T-helper 1 cell (primary cell): ENCODE data around the gene PPM1K.
"Not testable (repeated sequence)": the region's sequence is repeated elsewhere in the genome, so short reads cannot be mapped to it uniquely, and the experiment has no call there.

Experiments
- DNase-seq, 5 donors: peaks; one replicate each; pipeline ENCODE4 v3.0.0-alpha.2; 2012 to 2020
- total RNA-seq, 4 donors: gene quantifications; one replicate each; lab custom pipeline; 2026; lab: John Stamatoyannopoulos, UW

Gene PPM1K
- 93.7 to 143 (median 125) reads per million in 4 donors for total RNA-seq

DNA sequence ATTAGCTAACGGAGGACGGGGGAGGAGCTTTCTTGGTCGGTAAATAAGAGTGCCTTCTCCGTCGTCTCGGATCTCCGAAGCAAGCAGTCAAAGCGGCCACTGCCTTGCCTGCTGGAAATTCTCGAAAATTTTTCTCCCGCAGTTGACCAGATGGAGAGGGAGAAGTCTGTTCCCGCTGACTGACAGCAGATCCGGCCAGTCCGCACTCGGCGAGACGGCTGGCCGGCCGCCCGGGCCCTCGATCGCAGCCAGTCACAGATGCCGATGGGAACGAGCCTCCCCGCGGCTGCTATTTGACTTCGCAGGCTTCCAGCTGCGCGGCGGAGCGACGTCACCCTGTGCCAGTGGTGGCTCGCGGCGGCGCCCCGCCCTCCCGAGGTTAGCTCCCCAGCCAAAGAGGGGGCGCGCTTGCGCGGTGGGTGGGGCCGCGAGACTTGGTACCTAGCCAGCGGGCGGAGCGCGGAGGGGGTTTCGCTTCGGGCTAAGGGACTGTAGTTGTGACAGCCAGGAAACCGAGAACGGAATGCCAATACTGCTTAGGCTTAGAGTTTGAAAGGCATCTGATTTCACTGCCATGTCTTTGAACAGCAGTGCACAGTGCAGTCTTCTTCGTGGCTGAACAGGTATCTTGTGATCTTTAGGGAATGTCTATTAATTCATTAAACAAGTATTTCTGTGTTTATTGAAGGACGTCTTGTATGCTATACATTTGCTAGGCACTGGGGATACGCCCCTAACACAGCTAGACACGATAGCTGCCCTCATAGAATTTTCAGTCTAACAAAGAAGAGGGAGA, at the start of gene PPM1K:
PPM1K (minus strand) TSS at position 123 of the 796 bp plus-strand sequence. CDS start 5,978 bp downstream, outside the sequence.
- peak; percentile 98 to 99 (median 99) for DNase-seq

DNA sequence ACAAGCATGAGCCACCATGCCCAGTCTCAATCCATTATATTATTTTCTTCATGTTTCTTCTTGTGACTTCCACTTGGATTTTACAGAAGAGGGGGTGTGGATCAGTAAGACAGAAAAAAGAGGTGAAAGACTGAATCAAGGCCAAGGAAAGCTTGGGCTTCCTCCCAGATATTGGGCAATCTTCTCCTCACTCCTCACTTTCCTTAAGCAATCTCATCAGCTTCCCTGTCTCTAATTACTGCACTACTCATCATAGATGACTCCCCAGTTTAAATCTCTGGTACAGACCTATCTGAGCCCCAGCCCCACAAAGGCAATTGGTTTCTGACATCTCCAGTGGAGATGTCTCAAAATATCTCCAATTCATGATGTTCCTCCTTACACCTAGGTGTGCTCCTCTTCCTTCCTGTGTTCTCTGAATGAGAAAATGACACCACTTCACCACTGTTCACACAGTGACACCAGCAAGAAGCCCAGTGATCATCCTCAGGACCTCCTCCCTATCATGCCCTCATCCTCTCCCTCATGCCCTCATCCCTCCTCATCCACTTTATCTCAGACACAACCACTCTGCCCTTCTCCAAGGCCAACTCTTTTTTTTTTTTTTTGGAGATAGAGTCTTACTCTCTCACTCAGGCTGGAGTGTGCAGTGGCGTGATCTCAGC, 49.5 kb upstream of the PPM1K start:
- no peak for DNase-seq

DNA sequence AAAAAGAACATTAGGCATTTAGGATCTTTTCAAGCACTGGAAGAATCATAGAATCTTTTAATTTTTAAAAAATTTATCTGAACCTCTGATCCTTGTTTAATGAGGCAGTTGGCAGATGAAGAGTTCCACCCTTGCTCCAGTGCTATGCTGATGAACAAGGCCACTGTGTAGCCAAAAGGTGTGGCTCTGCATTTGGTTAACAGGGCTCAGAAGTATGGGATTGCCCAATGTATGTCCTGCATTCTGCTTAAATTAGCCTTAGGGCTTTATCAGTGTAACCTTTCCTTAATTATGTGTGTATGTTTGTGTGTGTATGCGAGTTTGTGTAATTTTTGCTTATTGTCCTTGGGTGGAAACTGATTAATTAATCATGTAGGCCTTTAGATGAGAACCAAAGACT, 43.3 kb upstream of the PPM1K start:
- DNase-seq = no peak

DNA sequence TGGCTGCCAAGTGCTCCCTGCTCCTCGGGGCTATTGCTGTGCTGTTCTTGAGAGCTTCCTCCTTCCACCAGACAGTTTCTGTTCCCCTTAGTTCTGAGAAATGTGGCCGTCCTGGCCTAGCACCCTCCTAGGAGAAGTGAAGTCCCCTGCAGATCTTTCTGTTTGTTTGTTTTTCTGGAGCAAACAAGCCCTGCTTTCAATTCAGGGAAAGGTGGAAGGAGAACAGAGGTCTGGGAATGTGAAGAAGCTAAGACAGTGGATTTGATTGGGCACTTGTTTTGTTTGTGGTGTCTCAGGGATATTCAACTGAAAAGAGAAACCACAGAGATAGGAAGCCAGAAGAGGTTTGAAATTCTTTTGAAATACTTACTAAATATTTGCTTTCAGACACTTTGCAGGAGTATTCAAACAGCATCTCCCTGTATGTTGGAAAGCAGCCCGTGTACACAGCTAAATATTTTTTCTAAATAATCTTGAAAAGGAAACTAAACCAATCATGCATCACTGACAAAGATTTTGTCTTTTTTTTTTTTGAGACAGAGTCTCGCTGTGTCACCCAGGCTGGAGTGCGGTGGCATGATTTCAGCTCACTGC, 36.5 kb upstream of the PPM1K start:
- DNase-seq = peak in 1 of 5 donors; percentile 74

DNA sequence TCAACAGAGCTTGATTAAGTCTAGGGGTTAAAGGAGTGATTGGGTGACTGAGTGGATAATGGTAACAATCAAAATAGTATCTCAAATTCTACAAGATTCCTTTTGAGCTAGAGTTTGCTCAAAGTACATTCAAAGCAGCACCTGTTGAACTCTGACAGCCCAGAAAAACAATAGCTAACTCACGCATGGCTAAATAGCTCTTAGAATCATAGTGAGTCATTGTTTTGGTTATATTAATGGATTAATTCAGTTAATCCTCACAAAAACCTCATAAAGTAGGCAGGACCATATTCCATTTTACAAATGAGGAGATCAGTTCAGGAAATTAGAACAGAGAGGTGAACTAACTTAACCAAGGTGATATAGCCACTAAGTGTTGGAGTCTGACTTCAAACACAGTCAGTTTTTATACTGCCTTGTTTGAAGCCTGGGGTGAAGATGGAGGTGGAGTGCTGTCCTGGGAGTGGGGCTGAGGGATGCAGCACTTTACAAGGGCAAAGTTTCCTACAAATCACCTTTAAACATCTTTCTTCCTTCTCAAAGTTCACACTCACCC, 35.9 kb upstream of the PPM1K start:
- no peak for DNase-seq

DNA sequence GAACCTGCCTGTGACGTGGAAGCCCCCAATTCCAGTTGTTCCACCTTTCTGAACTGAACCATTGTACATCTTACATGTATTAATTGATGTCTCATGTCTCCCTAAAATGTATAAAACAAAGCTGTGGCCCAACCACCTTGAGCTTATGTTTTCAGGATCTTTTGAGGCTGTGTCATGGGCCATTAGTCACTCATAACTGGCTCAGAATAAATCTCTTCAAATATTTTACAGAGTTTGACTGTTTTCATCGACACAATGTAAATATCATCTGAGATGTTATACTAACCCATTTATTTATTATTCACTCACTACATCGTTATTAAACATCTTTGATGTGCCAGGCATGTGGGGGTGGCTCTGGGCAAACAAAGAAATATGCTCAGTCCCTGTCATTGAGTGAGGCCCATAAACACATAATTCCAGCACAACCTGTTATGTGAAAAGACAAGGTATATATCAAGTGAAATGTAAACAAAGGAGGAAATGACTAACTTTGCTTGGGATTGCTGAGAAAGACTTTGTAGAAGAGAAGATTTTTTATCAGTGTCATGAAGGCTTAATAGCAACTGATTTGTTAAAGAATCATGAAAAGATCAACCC, 34.5 kb upstream of the PPM1K start:
- no peak for DNase-seq

DNA sequence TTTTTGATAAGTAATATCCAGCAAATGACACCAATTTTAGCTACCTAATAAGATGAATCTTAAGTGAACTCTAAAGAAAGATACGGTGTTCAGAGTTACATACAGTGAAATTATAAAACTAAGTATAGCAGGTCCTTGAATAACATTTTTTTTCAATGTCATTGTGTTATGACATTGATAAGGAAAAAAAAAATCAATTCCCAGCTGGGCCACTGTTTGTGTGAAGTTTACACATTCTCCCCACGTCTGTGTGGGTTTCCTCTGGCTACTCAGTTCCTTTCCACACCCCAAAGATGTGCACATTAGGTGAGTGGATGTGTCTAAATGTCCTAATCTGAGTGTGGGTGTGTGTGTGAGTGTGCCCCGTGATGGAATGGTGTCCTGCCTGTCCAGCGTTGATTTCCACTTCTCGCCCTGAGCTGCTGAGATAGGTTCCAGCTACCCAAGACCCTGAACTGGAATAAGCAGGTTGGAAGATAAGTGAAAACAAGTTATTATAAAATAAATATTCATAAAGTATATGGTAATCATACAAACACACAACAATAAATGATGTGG, 31.2 kb upstream of the PPM1K start:
- no peak for DNase-seq

DNA sequence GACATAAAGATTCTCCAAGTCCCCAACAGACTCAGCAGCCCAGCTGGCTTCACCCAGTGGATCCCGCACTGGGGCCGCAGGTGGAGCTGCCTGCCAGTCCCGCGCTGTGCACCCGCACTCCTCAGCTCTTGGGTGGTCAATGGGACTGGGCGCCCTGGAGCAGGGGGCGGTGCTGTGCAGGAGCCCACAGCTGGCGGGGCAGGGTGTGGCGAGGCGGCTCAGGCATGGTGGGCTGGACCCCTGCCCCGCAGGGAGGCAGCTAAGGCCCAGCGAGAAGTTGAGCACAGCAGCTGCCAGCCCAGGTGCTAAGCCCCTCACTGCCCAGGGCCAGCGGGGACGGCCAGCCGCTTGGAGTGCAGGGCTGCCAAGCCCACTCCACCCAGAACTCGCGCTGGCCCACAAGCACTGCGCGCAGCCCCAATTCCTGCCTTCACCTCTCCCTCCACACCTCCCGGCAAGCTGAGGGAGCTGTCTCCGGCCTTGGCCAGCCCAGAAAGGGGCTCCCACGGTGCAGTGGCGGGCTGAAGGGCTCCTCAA, 28.8 kb upstream of the PPM1K start:
- not testable (repeated sequence) for DNase-seq

DNA sequence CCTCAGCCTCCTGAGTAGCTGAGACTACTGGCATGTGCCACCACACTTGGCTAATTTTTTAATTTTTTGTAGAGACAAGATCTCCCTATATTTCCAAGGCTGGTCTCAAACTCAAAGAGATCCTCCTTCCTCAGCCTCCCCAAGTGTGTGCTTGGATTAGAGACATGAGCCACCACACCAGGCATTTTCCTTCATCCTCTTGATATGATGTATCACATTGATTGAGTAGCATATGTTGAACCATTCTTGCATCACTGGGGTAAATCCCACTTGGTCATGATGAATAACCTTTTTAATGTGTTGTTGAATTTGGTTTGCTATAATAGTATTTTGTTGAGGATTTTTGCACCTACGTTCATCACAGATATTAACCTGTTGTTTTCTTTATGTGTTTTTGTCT, 24.2 kb upstream of the PPM1K start:
- no peak for DNase-seq

DNA sequence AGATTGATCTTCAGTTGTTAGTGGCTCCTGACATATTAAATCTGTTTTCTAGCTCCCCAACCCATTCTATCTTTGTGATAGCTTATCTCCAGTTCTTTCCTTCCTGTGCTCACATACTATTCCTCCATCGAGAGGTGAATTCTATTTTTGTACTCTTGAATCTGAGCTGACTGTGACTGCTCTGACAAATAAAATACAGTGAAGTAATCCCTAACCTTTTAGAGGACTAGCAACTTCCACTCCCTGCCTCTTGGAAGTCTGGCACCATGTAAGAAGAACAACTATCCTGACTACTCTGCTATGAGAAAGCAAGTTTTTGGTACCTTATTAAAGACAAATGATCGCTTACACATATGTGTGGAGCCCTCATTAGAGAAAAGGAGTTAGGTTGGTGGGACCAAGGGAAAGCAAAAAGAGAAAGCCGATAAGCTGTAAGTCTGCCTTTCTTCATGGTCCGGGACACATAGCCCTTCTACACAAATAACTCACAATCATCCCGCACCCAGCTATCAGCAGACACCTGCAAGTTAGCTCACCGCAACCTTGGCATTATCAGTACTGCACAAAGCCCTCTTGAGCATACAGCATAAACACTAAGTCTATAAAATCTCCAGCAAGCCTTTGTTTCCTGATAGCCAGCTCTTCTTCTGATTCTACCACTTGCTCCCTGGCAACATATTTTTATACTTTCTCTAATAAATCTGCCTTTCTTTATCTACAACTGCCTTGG, 13.5 kb upstream of the PPM1K start:
- no peak for DNase-seq

DNA sequence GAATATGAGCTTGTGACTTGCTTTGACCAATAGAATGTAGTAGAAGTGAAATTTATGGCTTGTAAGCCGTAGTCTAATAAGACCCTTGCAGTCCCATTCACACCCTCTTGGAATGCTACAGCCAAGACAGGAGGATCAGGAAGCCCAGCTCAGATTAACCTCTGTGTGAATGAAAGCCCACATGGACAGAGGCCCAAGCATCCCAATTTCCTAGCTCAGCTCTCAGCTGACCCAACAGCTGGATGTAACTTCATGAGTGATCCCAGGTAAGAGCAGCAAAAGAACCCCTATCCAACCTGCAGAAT, 12.8 kb upstream of the PPM1K start:
- no peak for DNase-seq

DNA sequence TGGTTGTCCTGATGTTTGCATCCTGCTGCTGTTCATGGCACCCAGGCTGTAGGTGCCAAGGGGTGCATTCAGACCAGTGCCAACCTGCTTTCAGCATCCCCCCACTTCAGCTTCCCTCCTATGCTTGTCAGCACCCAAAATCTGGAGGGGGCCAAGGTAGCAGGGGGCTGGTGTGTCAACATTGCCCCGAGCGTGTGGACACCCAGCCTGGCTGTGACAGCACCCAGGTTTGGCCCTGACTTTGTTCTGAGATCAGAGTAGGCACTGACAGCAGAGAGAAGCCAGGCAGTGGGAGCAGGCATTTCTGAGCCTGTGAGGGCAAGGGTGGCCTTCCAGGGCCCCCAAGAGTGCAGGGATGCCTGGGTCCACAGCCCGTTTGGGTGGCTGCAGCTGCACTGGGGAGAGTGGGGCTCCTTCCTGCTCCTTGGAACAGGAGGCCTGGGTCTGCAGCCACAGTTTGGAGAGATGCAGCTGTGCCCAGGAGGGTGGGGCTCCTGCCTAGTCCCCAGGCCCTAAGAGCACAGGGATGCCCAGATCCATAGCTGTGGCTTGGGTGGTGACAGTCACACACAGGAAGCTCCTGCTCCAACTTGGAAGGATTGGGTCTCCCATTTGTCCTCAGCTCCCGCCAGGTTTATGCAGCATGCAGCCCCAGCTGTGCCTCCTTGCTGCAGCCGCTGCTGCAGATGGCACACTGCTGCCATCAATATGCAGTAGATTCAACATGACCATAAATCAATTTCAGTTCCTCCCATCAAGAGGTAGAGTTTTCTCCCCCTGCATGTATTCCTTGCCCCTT, 12.3 kb upstream of the PPM1K start:
- no peak for DNase-seq

DNA sequence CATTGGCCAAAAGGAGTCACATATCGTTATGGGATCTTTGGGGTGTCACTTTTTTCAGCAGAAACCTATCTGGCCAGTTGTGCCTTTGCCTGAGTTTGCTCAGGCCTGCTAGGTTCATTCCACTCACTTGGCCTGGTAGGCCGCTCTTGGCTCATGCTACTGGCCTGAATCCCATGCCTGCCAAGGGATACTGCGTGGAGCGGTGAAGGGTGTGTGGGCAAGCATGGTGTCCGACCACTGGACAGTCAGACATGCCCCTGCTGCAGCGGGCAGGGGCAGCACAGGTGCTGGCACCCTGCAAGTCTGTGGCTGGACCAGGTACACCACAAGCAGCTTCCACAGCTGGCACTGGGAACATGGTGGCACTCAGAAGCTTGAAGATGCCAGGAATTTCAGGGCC, 11.3 kb upstream of the PPM1K start:
- no peak for DNase-seq

DNA sequence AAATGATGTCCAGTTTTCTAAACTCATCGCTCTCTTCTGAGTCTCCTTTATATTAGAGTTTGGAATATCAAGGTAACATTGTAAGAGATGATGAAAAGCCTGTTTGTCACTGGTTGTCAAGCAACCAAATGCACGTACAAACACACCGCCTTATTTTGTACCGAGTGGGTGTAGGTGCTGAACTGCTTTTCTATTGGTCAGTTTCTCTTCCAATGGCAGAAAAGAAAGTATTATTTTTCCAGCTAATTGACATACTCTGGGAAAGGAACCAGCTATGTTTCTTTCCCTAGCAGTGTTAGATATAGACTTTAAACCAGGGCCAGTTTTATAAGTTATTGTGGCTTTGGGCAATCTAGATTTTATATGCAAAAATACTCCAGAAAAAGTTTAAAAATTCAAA, 6.6 kb upstream of the PPM1K start:
- no peak for DNase-seq

DNA sequence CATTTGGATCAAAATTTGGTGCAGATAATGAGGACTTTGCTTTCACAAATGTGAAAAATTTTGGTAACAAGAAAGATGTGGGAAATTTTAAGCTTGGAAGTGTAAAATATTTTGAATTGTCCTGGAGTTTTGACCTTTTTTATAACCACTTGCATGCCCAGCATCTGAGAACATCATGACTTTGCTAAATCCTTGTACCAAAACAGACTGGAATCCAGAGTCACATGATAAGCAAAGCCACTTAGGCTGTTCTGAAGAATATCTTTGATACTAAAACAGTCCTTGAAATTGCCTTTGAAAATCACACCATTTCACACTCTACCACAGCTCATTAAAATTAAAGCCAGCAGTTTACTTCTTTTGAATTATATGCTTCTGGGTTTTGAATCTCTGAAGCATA, 2.5 kb upstream of the PPM1K start:
- no peak for DNase-seq

DNA sequence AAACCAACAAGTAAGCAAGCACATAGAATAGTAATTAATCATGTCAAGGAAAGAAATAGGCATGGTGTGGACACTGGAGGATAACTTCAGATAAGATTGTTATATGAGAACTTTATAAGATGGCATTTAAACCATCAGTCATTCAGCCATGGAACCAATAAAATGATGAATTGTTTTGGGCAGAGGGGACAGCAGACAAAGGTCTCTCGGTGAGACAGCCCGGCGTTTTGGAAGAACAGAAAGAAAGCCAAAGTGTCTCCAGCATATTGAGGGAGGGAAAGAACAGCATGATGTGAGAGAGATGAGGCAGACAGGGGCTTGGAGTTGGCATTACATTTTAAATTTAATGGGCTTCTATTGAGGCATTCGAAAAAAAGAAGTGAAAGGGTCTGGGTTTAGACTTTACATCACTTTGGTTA, 883 bp upstream of the PPM1K start:
- no peak for DNase-seq

DNA sequence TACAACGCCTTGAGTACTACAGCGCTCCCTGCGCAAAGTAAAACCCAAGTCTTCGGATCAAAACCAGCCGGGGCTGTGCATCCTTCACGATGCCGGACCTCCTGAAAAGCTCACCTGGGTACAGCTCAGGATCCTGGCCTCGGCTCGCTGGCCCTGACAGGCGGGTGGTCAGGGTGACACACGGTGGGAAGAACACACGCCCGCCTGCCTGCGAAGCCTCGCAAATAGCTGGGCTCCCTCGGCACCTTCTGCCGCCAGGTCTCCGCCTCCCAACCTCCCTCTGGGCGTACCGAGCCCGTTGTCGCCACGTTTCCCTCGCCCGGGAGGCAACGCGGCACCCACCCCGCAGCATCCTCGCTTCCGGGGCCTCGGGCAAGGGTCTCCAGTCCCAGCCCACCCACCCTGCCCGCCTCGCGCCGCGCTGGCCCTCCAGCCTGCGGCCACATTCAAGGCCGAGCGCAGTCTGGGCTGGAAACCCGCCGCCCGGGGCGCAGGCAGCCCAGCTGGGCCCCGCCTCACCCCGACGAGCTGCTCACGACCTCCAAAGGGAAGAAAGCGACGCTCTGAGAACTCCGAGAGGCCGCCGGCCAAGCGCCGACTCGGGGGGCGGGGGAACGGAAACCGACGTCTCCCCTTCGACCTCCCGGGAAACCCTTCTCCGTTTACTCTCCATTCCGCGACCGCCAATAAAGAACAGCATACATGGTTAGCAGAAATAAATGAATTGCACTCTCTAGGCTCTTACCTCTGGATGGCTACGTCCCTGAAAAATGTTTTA, 511 bp downstream of the PPM1K start:
- DNase-seq = peak; percentile 56 to 71 (median 71)

DNA sequence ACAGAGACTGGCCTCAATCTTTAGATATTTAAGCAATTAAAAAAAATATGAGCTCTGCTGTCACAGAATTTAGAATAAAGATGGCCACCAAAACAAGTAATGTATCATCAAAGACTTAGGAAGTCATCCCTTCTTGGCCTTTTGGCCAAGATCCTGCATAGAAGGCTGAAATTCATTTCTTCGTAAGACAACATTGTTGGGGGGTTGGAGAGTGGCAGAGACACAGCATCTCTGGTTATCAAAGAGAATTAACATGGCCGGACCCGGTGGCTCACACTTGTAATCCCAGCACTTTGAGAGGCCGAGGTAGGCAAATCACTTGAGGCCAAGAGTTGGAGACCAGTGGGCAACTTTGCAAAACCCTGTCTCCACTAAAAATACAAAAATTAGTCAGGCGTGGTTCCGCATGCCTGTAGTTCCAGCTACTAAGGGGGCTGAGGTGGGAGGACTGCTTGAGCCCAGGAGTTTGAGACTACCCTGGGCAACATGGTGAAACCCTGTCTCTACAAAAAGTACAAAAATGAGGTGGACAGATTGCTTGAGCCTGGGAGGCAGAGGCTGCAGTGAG, 4.0 kb downstream of the PPM1K start:
- DNase-seq = no peak

DNA sequence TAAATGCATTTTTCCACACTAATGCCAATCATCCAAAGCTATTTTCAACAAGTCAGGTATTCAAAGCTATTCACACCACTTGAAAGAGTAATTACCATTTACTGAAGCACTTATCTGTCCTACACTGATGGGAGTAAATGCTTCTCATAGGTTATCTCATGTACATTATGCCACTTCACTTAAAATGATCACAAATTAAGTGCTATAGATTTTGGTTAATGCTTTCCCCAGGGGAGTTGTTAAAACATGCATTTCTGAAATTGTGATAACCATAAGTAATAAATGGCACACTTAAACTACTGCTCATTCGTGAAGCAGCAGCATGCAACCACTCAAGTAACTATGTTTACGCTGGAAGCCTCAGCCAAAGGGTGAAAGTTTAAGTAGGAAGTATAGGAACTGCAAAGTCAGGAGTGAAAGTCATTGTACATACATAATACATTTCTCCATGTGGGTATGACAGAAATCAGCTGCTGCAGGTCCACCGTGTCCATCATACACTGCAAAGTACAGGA, 6.6 kb downstream of the PPM1K start:
- no peak for DNase-seq
